Measurements from ENCODE around the gene RBMS3.

- TF ChIP-seq ARID4B (CRISPR knock-in tag; IDR thresholded peaks at IDR 0.05; ENCODE audit: borderline replicate concordance) = no peak
- TF ChIP-seq CTCF (IDR thresholded peaks at IDR 0.05) = no peak
- TF ChIP-seq FOXP1 (CRISPR knock-in tag; IDR thresholded peaks at IDR 0.05; ENCODE audit: borderline replicate concordance) = no peak
- TF ChIP-seq FOXJ3 (CRISPR knock-in tag; IDR thresholded peaks at IDR 0.05; ENCODE audit: borderline replicate concordance) = no peak
- no peak for TF ChIP-seq ZNF671 (CRISPR knock-in tag; IDR thresholded peaks at IDR 0.05)
- no peak for TF ChIP-seq SMAD4 (CRISPR knock-in tag; IDR thresholded peaks at IDR 0.05)
- no peak for TF ChIP-seq E2F4 (CRISPR knock-in tag; IDR thresholded peaks at IDR 0.05; ENCODE audit: borderline replicate concordance, low read depth)
- no peak for TF ChIP-seq JUN (CRISPR knock-in tag; IDR thresholded peaks at IDR 0.05)
- TF ChIP-seq USF2 (CRISPR knock-in tag; IDR thresholded peaks at IDR 0.05) = no peak
- no peak for TF ChIP-seq FOXP4 (CRISPR knock-in tag; IDR thresholded peaks at IDR 0.05)
- no peak for TF ChIP-seq NFYB (CRISPR knock-in tag; conservative IDR thresholded peaks at IDR 0.05; ENCODE audit: low read depth)
These were observed 476.3 kb downstream of the RBMS3 start for GRCh38 chr3:29757054-29757777.

Data from WTC11 (cell line).